GM21576 (cell line): Measurements from ENCODE around the gene ULK4.

Experiments
- ATAC-seq: cut with Tn5 transposase; IDR thresholded peaks from one replicate; pipeline ENCODE4 v1.9.1; 2021; ENCODE audit warnings: mild to moderate bottlenecking, moderate library complexity; ENCODE audit not compliant: unreplicated experiment

Gene ULK4

DNA sequence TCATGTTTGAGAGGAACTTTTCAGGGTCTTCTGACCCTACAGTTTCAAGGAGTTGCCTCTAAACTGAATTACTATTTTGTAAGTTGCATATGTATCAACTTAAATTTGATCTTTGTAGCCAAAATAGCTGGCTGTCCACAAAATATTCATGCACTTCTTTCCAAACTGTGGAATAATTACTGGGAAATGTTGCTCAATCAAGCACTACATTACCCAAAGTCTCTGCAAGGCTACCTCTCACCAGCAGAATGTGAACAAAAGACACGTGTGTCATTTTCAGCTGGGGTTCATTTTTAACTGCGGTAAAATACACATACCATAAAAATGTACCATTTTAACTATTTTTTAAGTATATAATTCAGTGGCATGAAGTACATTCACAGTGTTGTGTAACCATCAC lies 442.2 kb downstream of the ULK4 start:
- no peak for ATAC-seq

DNA sequence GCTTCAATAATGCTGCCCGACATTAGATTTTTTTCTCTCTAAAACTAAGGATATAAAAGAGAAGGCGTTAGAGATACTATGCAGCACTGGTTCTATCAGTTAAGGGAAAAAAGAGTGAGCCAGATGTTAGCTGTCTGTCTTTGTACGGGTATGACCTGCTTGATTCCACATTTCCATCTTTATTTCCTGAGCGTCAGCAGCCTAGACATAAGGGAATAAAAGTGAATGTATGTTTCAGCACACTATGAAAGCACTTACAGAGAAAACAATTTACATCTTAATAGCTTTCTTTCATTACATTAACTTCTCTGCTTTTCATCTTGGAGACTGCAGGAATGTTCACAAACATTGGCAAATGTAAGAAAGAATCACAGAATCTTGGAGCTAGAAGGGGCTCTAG lies 443.3 kb downstream of the ULK4 start:
- ATAC-seq = no peak

DNA sequence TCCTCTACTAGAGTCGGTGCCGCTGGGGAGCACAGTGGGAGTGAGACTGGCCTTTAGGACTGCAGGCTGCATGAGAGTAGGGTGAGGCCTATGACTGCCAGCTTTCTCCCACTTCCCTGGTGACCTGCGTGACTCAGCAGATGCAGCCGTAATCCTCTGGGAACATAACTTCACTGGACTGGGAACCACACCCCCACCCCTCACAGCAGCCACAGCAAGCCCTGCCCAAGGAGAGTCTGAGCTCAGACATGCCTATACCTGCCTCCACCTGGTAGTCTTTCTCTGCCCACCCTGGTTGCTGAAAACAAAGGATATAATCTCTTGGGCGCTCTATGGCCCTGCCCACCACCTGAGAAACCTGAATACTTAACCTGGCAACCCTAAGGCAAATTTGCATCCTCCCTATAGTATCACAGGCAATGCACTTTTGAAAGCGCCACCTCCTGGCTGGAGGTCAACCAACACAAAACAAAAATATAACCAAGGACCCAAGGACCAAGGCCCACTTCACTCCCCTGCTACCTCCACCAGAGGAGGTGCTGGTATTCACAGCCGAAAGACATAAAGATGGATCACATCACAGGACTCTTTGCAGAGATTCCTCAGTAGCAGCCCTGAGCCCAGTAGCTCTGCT lies 453.7 kb downstream of the ULK4 start:
- ATAC-seq = no peak

DNA sequence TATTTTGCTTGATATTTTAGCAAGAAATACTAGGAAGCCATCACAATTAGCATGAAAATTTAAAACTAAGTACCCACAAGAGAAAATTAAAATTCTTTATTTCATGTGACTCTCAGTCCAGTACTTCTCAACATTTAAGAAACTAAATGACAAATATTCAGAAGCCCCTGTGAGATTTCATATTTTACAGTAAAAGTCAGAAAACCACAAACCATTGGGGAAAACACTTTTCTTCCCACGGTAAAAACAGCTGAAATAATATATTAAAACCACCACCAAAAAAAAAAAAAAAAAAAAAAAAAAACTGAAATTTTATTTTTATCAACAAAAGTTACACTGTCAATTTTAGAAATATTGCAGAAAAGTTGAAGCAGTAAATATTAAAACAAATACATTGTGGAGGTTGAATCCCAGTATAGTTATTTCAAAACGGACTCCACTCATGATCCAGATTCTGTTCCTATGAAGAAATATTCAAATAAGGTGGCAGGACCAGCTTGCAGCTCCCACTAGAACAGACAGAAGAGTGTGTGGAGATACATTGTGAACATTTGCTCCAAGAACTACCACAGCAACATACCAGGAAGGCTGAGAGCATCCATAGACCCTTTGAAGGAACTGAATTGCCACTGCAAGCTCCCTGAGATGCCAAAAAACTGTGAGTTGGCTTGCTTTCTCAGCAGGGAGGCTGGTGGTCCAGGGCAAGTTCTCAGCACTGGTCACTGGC lies 454.4 kb downstream of the ULK4 start:
- ATAC-seq = no peak

DNA sequence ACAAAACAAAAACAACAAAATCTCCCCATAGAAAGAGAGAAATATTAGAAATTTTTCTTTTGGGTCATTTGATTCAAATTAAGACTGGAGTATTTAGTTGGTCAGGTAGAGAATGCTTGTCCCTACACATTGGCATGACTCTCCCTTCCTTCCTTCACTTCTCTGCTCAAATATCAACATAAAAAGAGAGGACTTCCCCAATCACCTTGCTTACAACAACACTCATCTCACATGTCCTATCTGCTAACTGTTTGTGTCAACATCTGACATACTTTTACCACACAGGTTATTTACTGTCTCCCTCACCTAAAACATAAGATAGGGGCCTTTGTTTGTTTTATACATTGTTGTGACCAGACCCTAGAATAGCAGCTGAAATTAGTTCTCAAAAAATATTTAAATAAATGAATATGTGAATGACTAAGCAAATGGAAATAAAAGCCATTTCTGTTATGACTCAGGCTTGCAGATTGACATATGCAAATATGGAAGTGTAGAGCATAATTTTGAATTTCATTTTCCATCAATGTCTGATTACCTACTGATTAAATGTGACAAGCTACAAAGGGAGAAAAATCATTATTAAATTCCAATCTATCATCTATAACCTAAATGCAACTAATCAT lies 457.8 kb downstream of the ULK4 start:
- ATAC-seq = no peak

DNA sequence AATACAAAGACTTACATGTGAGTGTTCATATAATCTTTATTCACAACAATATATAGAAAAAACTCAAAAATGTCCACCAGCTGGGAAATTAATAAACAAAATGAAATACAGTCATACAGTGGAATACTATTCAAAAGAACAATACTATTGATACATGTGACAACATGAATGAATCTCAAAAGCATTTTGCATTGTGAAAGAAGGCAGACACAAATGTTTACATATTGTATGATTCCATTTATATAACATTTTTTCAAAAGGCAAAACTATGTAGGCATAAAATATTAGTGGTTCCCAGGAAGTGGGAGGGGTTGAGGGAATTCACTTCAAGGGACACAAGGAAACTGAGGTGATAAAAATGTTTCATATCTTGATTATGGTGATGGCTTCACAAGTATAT lies 459.4 kb downstream of the ULK4 start:
- ATAC-seq = no peak

DNA sequence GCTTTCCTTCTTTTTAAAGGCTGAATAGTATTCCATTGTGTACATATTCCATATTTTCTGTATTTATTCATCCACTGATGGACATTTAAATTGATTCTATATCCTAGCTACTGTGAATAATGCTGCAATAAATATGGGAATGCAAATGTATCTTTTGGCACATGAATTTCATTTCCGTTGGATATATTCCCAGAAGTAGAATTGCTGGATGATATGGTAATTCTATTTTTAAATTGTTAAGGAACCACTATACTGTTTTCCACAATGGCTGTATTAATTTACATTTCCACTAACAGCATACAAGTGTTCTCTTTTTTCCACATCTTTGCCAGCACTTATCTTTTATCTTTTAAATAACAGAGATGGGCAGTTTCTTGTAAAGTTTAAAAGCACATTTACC lies 459.9 kb downstream of the ULK4 start:
- ATAC-seq = no peak

DNA sequence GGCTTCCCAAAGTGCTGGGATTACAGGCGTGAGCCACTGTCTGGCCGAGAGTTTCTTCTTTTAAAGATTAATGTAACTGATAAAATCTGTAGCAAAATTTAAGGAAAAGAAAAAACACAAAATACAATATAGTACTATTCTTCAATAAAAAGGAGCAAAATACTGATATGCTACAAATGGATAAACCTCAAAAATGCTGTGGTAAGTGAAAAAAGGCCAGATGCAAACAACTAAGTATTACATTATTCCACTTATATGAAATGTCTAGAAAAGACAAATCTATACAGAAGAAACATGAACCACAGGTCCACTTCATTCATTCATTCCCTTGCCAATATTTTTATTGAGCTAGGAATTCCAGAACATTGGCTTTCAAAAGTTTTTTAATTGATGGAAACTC lies 463.1 kb downstream of the ULK4 start:
- no peak for ATAC-seq

DNA sequence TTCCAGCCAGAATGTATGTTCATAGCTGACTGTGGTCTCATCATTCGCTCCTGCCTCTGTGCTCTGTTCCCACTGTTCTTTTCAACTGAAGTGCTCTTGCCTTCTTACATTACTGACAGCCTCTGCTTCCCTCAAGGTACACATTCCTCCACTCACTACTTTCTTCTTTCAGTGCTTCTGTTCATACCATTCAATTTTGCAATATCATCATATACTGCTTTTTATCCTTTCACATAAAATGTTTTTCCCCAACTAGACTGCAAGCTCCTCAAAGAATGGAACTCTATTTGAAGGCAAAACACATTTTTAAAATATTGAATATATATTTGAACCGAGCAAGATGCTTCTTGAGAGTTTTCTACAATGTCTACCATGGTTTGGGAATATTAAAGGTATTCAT lies 471.5 kb downstream of the ULK4 start:
- ATAC-seq = no peak

DNA sequence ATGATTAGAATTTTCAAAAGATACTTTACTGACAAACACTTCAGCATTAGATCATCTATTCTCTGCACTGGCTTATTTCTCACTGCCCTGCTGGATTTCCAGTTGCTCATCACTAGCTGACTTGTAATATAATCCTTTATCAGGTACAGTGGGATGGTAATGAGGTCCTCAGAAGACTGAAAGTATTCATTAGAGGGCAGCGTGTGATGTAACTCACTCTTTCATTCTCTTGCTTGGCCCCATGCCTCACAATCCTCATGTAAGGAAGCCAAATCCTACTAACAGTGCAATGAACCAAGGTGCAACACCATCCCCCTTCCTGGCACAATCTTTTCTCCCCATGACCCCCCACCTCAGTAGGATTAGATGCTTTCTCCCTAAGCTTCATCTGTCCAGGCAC lies 472.7 kb downstream of the ULK4 start:
- no peak for ATAC-seq

DNA sequence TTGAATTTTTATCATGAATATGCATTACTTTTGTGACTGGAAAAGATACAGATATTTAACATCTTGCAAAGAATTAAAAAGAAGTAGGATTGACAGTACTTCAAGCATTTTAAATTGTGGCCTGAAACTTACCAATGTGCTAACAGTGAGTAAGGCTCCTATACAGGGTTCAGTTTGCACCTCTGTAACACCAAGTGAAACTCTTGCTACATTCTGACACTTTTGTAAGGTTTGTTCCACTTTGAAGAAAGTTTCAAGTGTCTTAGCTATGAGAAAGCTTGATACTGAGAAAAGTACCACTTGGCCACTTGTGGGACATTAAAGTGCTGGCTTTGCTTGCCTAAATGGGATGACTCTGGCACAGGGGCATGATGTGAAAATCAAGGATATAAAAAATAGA lies 473.4 kb downstream of the ULK4 start:
- no peak for ATAC-seq

DNA sequence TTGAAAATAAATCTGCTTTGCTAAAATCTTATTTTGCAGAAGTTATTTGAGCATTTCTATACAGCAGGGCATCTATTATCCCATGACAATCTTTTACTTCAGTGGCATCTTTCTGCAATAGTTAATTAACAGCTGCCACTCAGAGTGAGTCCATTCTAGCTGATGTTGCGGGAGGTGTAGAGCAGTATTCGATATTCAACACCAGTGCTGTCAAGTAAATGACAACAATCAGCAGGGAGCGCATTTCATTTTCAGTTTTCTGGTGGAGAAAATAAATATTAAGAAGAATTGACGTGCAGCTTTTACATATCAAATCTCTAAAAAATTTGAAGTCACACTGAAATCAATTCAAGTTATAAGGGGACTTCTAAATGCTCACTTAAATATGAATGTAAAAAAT lies 476.4 kb downstream of the ULK4 start:
- no peak for ATAC-seq

DNA sequence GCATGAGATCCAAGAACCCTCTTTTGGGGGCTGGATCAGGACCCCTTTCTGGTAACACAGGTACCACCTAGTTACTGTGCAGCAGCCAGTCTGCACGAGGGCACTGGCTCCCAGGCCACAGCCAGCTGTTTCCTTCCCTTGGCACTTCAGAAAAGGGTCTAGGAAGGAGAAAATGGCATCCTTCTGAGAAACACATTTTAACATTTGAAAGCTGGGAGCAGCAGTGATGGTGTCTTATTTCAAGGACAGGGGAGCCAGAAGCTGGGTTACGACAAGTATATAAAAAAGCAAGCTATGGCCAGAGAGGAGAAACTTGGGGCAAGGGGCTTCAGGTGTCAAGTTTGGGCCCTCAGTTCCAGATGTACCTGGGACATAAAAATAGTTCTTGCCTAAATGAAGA lies 479.8 kb downstream of the ULK4 start:
- no peak for ATAC-seq

DNA sequence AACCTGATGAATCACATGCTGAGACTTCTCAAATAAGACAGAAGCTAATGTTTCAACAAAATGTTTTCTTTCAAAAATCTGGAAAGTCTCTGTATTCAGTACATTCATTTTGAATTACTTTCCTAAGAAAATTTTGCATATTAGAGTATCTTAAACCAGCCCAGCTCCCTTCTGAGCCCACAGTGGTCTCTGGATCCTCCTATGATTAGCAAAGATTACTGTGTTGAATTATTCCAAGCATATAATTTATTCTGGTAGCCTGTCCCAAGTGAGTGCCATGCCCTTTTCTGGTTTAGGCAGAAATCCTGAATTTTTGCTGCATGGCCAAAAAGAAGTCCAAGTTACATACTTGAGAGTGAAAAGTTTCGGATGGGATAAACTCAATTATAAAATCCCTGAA lies 483.6 kb downstream of the ULK4 start:
- ATAC-seq = no peak

DNA sequence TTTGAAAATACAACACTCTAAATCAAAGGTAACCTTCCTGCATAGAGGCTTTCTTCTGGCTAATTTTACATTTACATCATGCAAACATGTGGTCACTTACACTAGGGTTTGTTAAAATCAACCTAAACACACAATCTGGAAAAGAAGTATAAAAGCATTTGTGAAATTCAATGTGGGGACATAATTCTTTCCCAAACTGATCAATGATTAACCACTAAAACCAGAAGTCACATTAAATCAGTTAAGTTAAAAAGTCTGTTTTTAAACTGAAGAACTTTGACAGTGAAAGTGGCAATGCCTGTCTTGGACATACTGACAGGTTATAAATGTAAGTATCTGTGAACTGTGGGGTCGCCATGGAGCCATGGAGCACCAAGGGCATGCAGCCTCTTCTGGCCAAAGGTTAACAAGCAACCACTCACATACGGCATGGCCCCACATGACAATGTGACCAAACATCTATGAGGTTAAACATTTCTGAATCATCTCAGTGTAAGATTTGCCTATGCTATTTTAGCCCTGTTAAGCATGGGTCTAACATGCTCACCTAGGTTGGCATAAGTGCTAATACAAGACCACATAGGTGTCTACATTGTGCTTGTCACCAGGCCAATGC lies 484.4 kb downstream of the ULK4 start:
- ATAC-seq = no peak

DNA sequence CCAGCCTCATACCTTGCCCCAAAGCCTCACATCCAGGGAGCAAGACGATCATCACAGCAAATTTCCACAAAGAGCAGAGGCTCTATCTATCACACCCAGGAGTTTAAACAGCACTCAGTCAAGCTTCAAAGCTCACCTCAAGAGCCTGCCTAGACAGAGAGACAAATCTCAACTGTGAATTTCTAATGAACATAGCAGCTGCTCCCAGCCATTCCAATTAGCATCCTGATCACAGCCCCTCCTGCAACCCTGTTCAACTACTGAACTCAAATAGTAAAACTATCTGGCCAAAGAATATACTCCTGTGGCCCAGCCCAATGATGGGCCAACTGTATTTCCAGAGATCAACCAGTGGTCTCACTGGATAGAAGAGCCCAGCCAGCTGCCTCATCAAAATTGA lies 492.8 kb downstream of the ULK4 start:
- ATAC-seq = no peak

DNA sequence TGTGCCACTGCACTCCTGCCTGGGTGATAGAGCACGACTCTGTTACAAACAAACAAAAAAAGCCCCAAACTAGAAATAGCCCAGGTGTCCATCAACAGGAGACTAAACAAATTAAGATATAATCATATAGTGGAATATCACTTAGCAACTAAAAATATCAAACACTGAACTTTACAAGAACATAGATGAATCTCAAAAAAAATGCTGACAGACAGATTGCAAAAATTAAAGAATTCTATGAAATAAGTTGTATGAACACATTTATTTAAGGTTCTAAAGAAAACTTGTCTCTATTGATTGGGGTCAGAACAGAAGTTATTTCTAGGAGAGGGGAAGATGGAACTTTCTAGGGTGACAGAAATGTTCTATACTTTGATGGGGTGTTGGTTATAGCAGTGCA lies 494.4 kb downstream of the ULK4 start:
- ATAC-seq = no peak

DNA sequence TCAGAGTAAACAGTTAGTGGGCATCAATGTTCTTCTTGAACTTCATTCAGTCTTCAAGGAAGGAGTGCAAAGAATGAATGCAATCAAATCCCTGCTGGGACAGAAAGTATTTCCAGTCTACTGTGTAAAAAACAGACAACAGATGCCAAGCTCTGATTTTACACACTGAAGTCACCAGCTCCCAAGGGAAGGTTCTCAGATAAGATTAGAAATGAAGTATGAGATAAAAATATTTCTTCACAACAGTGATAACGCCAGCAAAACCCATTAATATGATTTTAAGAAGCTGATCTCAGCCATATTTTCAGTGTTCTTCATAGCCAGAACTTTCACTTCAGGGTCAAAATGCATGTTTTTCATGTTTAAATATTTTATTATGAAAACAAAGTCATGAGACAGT lies 497.0 kb downstream of the ULK4 start:
- ATAC-seq = no peak

DNA sequence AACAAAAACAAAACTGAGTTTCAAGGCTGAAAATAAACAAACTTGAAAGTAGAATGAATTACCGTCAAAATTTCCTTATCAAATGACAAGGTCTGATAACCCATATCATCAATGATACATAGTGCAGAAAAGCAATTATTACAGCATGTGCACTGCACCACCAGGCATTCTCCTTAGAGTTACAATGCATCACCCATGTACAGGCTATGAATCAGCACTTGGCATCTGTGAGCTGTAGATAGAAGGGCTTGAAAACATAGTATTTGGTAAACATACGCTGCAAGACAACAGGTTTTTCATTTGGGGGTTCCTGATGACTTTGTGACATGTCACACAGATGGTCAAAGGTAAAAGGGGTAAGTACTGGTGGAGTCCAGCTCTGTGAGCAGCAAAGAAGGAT lies 497.5 kb downstream of the ULK4 start:
- no peak for ATAC-seq

DNA sequence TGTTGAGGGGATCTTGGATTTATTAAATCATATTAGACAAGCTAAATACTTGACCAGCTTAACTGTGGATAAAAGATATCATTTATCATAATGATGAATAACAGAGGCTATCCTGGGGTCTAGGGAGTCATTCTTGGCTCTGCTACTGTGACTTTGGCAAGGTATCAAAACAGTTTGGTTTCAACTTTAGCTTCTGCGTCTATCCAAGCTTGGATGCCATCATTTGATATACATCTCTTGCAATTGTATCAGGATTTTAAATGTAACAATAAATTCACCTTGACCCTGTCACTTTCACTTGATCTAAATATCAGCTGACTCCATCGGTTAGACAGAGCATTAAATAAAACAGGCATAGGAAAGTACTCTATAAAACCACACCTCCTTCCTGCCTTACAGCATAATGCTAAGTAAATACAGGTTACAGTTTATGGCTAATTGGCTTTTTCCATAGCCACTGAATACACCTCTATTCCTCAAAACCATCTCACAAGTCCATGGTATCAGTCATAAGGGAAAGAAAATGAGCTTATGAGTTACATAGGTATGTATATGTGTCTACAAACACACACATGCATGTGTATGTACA lies 499.7 kb downstream of the ULK4 start:
- ATAC-seq = no peak

DNA sequence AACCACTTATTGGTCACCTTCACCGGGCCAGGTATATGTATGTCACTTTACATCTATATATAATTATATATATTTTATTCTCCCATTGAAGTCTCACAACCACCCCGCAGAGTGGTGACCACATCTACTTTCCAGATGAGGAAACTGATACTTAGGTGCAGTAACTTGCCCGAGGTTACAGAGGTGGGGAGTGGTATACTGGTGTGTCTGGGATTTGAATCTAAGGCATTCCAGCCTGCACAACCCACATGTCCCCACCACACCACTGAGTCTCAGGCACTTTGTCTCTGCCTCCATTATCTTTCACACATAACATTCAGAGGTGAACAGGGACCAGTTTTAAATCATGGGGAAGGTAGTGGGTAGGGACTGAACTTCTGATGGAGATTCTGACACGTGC lies 501.2 kb downstream of the ULK4 start:
- ATAC-seq = no peak

DNA sequence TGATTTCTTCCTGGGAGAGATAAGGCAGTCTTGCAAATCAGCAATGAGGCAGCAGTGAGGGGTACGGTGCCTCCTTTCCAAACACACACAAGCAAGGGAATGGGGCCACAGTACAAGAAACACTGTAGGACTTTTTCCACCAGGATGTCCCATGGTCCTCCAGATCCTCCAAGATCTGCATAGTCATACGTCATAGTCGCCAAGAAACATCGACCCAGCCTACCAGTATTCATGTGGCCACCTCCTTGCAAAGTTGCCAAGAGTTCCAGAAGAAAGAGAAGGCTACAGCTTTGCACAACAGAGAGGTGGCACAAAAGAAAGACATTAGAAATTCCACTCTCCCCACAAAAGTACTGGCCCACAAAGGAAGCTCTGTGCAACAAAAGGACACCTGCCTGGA lies 504.7 kb downstream of the ULK4 start:
- no peak for ATAC-seq
